AG04450 (cell line): ENCODE results near the gene ZNF335. TPM values are rescaled to one million over a fixed set of nuclear protein-coding genes. Genes with fewer than 3 reads are reported as not detected.
A peak's percentile ranks its signal among the peaks of the same experiment; 100 is the strongest.

Experiments used
- CTCF ChIA-PET: fragments of 300-600, 350-600 bp; formaldehyde crosslinking; extraction: SDS; loops from one replicate; lab custom pipeline; 2022; ENCODE audit warnings: antibody characterized with exemption, inconsistent platforms; lab: Charles Lee
- POLR2A ChIA-PET: fragments of 350-600 bp; formaldehyde crosslinking; extraction: SDS; loops from one replicate; lab custom pipeline; 2021; ENCODE audit warnings: antibody characterized with exemption, inconsistent platforms; lab: Yijun Ruan, JAX
- DNase-seq: peaks from one replicate; pipeline ENCODE4 v3.0.0-alpha.2; 2011; ENCODE audit warnings: low read depth, low spot score
- H3K27ac ChIP-seq: one replicate; pipeline ENCODE4 v1.5.1; 2012; ENCODE audit warnings: low read depth, low read length, control low read depth
- H3K27me3 ChIP-seq: one replicate; pipeline ENCODE4 v1.6.0; 2012; ENCODE audit warnings: low read length; ENCODE audit not compliant: control insufficient read depth, insufficient read depth
- H3K4me3 ChIP-seq: 2 replicates; pipeline ENCODE4 v1.5.1; 2011; ENCODE audit warnings: mild to moderate bottlenecking, low read depth, low read length, control low read depth
- H3K9me3 ChIP-seq: 2 replicates; pipeline ENCODE4 v1.5.1; 2012; ENCODE audit warnings: low read length; ENCODE audit not compliant: control insufficient read depth, insufficient read depth
- polyA plus RNA-seq: library from polyadenylated mRNA; depleted of rRNA; stranded (reverse); fragments of >200 nt; gene quantifications from 2 replicates; pipeline ENCODE4 v1.2.3, GENCODE V29; 2011
- TF ChIP-seq, protein P1 (sequence below): IDR thresholded peaks from 2 replicates; pipeline ENCODE4 v1.5.1; 2011; ENCODE audit warnings: low read depth, low read length, control low read depth, inconsistent platforms

ZNF335 gene
- polyA plus RNA-seq, 1 experiment = 5.5 TPM

DNA sequence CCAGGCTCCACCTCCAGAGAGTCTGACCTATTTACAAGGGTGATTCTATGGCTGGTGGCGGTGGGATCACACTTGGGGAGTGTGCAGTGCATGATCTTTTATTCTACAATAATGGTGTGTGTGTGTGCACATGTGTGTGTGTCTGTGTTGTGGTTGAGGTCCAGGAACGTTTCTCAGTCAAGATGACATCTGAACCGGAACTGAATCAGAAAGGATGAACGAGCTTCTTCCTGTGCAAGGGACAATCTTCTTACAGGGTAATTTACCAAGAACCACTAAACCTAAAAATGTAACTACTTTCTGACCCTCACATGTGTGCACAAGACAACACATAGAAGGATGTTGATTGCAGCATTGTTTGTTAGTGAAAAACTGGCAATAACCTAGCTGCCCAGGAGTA is 45.3 kb upstream of the ZNF335 start:
- Histone ChIP-seq H3K27ac (no peak overlapping the region), H3K9me3 (peaks cover 7% of the 10 kb centered on the region; the same call in 1 of the 2 replicates), H3K4me3 (no peak overlapping the region), H3K27me3 (peaks cover 60% of the 10 kb centered on the region)
- TF ChIP-seq, protein P1, sequence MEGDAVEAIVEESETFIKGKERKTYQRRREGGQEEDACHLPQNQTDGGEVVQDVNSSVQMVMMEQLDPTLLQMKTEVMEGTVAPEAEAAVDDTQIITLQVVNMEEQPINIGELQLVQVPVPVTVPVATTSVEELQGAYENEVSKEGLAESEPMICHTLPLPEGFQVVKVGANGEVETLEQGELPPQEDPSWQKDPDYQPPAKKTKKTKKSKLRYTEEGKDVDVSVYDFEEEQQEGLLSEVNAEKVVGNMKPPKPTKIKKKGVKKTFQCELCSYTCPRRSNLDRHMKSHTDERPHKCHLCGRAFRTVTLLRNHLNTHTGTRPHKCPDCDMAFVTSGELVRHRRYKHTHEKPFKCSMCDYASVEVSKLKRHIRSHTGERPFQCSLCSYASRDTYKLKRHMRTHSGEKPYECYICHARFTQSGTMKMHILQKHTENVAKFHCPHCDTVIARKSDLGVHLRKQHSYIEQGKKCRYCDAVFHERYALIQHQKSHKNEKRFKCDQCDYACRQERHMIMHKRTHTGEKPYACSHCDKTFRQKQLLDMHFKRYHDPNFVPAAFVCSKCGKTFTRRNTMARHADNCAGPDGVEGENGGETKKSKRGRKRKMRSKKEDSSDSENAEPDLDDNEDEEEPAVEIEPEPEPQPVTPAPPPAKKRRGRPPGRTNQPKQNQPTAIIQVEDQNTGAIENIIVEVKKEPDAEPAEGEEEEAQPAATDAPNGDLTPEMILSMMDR = no peak
- POLR2A ChIA-PET = interaction anchor here (0.6 kb wide), 1 partner anchor 336 kb away, joined by 3 read pairs; no protein-coding TSS in a partner anchor
- CTCF ChIA-PET = no interaction called here
- DNase-seq = no peak

DNA sequence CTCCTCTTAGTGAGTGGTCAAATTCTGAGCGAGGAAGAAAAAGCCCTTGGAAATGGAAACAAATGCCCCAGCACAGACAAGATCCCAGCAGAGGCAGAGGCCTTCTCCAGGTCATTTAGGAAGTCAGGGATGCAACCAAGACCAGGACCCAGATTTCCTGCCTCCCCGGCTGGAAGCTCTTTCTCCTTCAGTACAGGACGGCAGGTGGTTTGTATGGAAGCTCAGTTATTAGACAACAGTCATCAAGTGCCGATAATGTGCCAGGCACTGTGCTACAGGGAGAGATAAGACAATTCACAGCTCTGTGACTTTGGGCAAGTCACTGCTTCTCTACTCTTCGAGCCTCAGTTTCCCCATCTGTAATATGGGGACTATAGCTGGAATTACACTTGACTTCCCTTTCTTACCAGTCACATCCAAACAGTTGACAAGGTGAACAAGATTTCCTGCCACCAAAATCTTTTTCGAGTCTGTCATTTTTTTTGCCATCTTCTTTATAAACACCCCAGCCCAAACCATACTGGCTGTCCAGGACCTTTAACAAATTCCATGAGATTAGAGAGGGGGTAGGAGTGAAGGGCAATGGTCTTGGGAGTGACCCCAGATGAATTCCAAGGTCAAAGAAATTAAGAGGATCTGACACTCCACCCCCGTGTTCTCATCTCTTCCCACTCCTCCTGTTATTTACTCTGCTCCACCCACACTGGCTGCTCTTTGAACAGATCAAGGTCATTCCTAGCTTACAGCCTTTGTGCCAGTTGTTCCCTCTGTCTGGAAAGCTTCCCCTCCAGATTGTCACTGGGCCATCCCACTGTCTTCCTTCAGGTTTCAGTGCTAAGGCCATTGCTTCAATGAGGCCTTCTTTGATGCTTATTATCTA is 42.8 kb upstream of the ZNF335 start:
- no peak overlapping the region for H3K4me3 ChIP-seq
- no peak overlapping the region for H3K27ac ChIP-seq
- peaks cover 70% of the 10 kb centered on the region for H3K27me3 ChIP-seq
- no peak for DNase-seq
- ChIA-PET POLR2A (no interaction called here), CTCF (interaction anchor here (0.7 to 3.4 kb wide), 24 partner anchors 8 to 393 kb away, joined by 3 to 29 read pairs (median 6); partner anchors contain the start of gene SLC12A5)
- H3K9me3 ChIP-seq = peaks cover 21% of the 10 kb centered on the region
- TF ChIP-seq, protein P1 = no peak

DNA sequence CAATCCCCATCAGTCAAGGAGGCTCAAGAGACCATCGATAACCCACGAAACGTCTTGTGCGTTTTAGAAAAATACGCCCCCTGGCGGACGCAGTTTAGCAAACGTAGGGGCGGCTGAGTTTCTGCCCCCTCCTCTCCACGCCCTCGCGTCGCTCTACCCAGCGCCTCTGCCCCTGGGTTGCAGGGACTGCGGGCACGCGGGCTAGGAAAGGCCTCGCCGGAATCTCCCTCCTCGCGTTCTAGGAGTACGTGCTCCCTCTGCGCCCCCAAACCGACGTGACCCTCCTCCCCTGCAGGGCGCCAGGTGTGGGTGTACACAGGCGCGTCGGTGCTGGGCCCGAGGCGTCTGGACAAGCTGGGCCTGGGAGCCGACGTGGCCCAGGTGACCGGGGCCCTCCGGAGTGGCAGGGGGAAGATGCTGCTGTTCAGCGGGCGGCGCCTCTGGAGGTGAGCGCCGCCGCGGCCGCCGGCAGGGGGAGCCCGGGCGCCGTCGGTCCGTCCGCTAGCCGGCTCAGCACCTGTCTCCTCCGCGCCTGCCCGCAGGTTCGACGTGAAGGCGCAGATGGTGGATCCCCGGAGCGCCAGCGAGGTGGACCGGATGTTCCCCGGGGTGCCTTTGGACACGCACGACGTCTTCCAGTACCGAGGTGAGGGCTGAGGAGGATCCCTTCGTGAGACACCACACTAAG is 42.0 kb upstream of the ZNF335 start:
- TF ChIP-seq, protein P1 = peak; percentile 63
- DNase-seq = no peak
- ChIA-PET CTCF (interaction anchor here (0.6 to 3.4 kb wide), 31 partner anchors 9 to 393 kb away, joined by 3 to 29 read pairs (median 4); partner anchors contain the start of gene SLC12A5), POLR2A (no interaction called here)
- Histone ChIP-seq H3K9me3 (peaks cover 21% of the 10 kb centered on the region), H3K27ac (no peak overlapping the region), H3K4me3 (0 out of 2 replicates have a peak overlapping the region, but pooled peaks have one; percentile 7), H3K27me3 (peaks cover 74% of the 10 kb centered on the region)

DNA sequence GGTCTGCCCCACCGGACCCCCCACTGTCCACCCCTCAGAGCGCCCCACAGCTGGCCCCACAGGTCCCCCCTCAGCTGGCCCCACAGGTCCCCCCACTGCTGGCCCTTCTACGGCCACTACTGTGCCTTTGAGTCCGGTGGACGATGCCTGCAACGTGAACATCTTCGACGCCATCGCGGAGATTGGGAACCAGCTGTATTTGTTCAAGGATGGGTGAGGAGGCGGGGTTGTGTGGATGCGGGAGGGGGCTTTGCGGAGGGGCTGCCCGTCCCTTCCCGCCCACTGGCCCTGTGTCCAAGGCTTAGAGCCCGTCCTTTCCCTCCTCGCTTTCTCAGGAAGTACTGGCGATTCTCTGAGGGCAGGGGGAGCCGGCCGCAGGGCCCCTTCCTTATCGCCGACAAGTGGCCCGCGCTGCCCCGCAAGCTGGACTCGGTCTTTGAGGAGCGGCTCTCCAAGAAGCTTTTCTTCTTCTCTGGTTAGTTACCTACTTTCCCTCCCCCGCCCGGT is 41.4 kb upstream of the ZNF335 start:
- CTCF ChIA-PET = interaction anchor here (0.6 to 3.4 kb wide), 24 partner anchors 9 to 394 kb away, joined by 3 to 29 read pairs (median 5); partner anchors contain the start of gene SLC12A5
- DNase-seq = no peak
- Histone ChIP-seq H3K27me3 (peaks cover 75% of the 10 kb centered on the region), H3K4me3 (no peak overlapping the region), H3K27ac (no peak overlapping the region), H3K9me3 (peaks cover 21% of the 10 kb centered on the region)
- POLR2A ChIA-PET = no interaction called here
- TF ChIP-seq, protein P1 = no peak
